Amniotic stem cell (primary cell): Measurements from ENCODE around the gene C1QTNF3.
"Not testable (repeated sequence)": the region's sequence is repeated elsewhere in the genome, so short reads cannot be mapped to it uniquely, and the experiment has no call there.

ENCODE experiments used
- DNase-seq: peaks from one replicate; lab custom pipeline; 2025; lab: John Stamatoyannopoulos, UW

The C1QTNF3 gene

GRCh38 chr5:34051374-34051980, 8.5 kb upstream of the C1QTNF3 start:
- DNase-seq, result no peak

- DNase-seq, result no peak
Measured at GRCh38 chr5:34047774-34048572, 5.0 kb upstream of the C1QTNF3 start.

GRCh38 chr5:34047143-34047542, 4.1 kb upstream of the C1QTNF3 start:
- DNase-seq, result no peak

GRCh38 chr5:34045996-34046395, 3.0 kb upstream of the C1QTNF3 start:
- peak; percentile 34 for DNase-seq

- DNase-seq, result no peak
Measured at GRCh38 chr5:34045023-34045422, 2.0 kb upstream of the C1QTNF3 start.

GRCh38 chr5:34042321-34042720, 692 bp downstream of the C1QTNF3 start:
- no peak for DNase-seq

- DNase-seq, result no peak
Measured at GRCh38 chr5:34041247-34041972, 1.6 kb downstream of the C1QTNF3 start.

GRCh38 chr5:34040472-34040871, 2.5 kb downstream of the C1QTNF3 start:
- no peak for DNase-seq

GRCh38 chr5:34039398-34040157, 3.4 kb downstream of the C1QTNF3 start:
- DNase-seq, result no peak

- DNase-seq, result no peak
Measured at GRCh38 chr5:34038838-34039237, 4.2 kb downstream of the C1QTNF3 start.

GRCh38 chr5:34038390-34038789, 4.6 kb downstream of the C1QTNF3 start:
- DNase-seq, result no peak

GRCh38 chr5:34037726-34038125, 5.3 kb downstream of the C1QTNF3 start:
- DNase-seq, result no peak

GRCh38 chr5:34035756-34036155, 7.3 kb downstream of the C1QTNF3 start:
- no peak for DNase-seq

GRCh38 chr5:34034534-34035327, 8.3 kb downstream of the C1QTNF3 start:
- DNase-seq, result no peak

- no peak for DNase-seq
Measured at GRCh38 chr5:34031966-34032365, 11.0 kb downstream of the C1QTNF3 start.

- DNase-seq, result no peak
Measured at GRCh38 chr5:34031117-34031516, 11.9 kb downstream of the C1QTNF3 start.

GRCh38 chr5:34030585-34030984, 12.4 kb downstream of the C1QTNF3 start:
- DNase-seq, result not testable (repeated sequence)

- DNase-seq, result no peak
Measured at GRCh38 chr5:34030048-34030447, 13.0 kb downstream of the C1QTNF3 start.

GRCh38 chr5:34028349-34028748, 14.7 kb downstream of the C1QTNF3 start:
- no peak for DNase-seq

- no peak for DNase-seq
Measured at GRCh38 chr5:34026089-34026761, 16.8 kb downstream of the C1QTNF3 start.
